Stimulated activated CD4-positive, alpha-beta T cell treated with anti-CD3 and anti-CD28 coated beads, Interleukin-12 subunit alpha, Interleukin-12 subunit beta, amount 100 ng/mL, for 24 hours (primary cell): ENCODE measurements around the gene TNRC6C.
"Not testable (repeated sequence)": the region's sequence is repeated elsewhere in the genome, so short reads cannot be mapped to it uniquely, and the experiment has no call there.

Source experiments
- DNase-seq, 2 experiments: peaks; one replicate each; pipeline ENCODE4 v3.0.0-alpha.2; 2020; ENCODE audit warnings: low read depth in 2 of 2

TNRC6C gene

DNA sequence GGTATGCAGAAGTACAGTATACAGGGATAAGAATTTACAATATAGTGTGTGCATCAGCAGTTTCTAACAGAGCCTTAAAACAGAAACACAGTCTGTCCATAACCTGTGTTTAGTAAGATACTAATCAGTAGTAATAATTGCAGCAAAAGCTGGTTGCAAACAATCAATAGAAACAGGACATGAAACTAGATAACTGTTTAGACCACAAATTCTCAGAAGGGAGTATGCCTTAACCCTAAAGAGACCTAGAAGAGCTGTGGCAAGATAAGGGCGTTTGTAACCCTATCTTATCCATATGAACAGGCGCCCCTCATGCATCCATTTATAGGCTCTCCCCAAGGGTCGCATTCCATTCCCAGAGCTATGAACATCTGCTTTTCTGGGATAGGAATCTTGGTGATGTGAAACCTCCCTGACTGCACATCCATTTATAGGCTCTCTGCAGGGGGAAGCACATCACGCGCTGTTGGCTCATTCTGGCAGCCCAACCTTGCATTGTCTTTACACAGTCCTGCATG is 123.9 kb downstream of the TNRC6C start:
- not testable (repeated sequence) for DNase-seq

DNA sequence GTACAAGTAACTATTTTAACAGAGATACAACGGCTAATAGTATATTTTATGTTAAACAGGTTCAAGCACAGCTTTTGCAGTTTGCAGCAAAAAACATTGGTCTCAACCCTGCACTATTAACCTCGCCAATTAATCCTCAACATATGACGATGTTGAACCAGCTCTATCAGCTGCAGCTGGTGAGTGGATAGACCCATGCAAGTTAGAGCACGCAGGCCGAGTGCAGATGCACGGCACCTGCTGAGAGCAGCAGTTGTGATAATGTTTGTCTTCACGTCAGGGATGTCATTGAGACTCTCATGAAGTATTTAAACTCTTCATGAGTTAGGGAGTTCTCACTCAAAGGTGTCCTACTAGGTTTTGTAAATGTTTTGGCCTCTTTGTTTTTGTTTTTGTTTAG is 124.5 kb downstream of the TNRC6C start:
- DNase-seq, result no peak

DNA sequence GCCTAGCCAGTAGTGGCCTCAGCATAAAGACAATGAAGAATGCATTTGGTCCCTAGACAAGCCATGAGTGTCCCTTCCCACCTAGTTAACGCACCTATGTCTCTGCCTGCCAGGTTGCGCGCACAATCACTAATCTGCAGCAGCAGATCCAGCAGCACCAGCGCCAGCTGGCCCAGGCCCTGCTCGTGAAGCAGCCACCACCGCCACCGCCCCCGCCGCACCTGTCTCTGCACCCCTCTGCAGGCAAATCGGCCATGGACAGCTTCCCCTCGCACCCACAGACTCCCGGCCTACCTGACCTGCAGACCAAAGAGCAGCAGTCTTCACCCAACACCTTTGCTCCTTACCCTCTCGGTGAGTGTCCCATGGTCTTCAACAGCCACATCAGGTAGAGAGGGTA is 128.2 kb downstream of the TNRC6C start:
- DNase-seq, result no peak

DNA sequence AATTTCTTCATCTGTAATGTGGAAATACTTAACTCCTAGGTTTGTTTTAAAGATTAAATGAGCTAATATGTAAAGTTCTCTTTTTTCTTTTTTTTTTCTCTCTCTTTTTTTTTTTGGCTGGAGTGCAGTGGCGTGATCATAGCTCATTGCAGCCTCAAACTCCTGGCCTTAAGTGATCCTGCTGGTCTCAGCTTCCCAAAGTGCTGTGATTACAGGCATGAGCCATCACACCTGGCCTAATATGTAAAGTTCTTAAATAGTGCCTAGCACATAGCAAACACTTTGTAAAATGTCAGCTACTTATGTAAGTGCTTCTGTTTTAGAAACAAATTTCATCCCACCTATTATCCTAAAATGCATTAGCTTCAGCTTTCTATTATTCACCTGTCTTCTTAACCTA is 130.0 kb downstream of the TNRC6C start:
- DNase-seq, result no peak

DNA sequence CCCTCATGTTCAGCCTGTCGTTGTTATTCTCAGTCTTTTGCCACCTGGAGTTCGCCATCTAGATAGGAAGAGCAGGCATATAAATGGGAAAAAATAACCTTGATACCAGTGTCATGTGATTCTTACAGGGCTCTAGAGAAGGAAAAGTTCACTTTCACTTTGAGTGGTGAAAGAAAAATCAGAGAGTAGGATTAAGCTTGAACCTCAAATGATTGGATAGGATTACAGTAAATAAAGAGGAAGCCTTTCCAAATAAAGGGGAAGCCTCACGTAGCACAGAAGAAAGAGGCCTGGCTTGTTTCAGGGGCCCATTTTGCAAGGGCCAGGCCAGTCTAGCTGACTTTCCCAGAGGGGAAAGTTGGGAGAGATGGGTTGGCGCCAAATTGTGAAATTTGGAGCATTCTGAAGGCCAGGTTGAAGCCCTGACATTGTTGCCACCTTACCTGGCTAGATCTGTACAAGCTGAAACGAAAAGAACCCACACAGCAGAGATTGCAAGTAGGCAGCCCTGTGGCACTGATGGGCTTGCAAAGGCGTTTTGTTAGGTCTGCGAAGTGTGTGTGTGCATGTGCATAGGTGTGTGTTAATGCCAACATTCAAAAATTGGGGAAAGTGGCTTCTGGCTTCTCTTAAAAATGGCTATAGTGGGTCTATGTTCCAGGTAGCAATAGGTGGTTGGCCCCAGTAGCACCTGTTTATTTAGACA is 131.2 kb downstream of the TNRC6C start:
- no peak for DNase-seq

DNA sequence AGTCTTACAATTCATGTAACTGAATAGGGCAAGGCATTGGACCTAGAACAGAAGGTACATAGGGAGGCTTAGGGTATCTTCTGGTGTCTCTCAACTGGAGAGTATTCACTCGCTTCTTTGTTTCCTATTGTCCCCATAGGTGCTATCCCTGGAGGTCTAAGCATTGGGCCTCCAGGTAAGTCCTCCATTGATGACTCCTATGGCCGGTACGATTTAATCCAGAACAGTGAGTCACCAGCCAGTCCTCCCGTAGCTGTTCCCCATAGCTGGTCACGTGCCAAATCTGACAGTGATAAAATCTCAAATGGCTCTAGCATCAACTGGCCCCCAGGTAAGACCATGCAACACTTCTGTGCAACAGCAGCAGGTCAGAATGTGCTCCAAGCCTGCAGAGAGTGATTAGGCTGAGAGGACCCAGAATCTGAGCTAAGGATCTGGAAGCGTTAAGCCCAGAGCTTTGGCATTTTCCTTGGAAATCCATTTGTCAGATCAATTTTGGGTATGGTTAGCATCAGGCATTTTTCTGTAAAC is 134.4 kb downstream of the TNRC6C start:
- DNase-seq, result no peak

DNA sequence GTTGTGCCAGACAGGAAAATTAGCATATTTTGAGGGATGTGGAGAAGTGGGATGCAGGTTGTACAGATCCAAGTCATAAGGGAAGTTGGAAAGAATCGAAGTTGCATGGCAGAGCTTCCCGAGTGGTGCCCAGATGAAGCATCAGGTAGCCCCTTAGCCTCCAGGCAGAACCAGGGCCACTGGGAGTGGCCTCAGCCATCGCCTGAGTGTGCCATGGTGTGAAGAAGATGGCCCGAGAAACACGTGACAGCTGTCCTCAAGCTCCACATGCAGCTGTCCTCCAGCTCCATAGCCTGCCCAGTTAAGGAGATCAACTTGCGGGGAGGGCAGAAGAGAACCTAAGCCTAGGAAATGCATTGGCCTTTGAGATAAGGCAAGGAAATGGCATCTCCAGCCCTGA is 136.5 kb downstream of the TNRC6C start:
- DNase-seq, result no peak

DNA sequence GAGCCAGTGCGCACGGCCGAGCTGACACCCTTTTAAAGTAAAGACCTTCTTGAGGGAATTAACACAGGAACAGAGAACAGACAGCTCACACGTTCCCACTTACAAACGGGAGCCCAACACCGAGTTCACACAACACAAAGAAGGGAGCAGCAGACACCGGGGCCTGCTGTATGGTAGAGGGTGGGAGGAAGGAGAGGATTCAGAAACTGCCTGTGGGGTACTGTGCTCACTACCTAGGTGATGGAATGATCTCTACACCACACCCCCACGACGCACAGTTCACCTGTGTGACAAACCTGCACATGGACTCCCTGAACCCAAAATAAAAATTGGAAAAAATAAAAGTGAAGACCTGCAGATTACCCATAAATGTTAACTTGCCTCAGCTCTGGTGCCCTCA is 137.6 kb downstream of the TNRC6C start:
- no peak for DNase-seq

DNA sequence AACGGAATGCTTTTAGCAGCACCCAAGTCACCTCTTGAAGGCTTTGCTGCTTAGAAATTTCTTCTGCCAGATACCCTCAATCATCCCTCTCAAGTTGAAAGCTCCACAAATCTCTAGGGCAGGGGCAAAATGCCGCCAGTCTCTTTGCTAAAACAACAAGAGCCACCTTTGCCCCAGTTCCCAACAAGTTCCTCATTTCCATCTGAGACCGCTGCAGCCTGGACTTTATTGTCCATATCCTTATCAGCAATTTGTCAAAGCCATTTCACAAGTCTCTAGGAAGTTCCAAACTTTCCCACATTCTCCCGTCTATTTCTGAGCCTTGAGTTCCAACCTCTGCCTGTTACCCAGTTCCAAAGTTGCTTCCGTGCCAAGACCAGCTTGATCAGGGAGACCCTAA is 142.6 kb downstream of the TNRC6C start:
- no peak for DNase-seq

DNA sequence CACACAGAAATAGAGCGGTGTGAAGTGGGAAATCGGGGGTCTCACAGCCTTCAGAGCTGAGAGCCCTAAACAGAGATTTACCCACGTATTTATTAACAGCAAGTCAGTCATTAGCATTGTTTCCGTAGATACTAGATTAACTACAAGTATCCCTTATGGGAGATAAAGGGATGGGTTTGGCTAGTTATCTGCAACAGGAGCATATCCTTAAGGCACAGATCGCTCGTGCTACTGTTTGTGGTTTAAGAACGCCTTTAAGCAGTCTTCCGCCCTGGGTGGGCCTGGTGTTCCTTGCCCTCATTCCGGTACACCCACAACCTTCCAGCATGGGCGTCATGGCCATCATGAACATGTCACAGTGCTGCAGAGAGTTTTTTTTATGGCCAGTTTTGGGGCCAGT is 143.0 kb downstream of the TNRC6C start:
- no peak for DNase-seq

DNA sequence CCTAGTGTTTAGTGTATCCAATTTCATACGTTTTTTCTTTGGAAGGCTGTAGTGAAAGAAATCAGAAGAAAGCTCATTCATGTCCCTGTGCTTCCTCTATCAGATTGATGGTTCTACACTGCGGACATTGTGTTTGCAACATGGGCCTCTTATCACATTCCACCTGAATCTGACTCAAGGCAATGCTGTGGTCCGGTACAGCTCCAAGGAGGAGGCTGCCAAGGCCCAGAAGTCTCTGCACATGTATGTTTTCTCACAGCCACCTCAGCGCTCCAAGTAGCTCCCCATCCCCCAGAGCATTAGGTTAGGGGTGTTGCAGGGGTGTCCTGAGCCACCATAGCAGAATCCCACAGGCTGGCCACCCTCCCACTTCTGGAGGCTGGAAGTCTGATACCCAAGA is 144.8 kb downstream of the TNRC6C start:
- DNase-seq, result no peak

DNA sequence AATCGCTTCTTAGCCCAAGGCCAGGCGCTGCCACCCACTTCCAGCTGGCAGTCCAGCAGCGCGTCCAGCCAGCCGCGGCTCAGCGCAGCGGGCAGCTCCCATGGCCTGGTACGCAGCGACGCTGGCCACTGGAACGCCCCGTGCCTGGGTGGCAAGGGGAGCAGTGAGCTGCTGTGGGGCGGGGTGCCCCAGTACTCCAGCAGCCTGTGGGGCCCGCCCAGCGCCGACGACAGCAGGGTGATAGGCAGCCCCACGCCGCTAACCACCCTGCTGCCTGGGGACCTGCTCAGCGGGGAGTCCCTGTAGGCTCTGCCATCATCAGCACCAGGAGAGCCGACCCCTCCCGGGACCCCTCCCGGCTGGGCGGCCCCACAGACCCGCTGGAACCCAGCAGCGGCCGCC is 146.0 kb downstream of the TNRC6C start:
- DNase-seq, result no peak

DNA sequence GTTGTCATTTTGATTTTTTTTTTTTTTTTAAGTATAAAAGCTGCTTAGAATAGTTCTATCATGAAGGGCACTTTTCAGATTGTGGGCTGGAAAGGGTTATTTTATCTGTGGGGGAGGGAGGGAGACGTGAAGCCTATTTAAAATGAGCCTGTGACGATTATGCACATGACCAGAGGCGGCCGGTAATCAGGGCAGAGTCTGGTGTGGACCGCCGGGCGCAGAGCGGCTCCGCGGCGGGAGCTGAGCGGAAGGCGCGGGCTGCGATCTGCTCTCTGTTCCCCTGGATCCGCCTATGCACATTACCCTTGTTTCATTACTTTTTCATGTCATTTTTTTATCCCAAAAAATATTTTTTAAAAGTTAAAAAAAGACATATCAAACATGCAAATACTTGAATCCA is 146.6 kb downstream of the TNRC6C start:
- DNase-seq, result no peak

DNA sequence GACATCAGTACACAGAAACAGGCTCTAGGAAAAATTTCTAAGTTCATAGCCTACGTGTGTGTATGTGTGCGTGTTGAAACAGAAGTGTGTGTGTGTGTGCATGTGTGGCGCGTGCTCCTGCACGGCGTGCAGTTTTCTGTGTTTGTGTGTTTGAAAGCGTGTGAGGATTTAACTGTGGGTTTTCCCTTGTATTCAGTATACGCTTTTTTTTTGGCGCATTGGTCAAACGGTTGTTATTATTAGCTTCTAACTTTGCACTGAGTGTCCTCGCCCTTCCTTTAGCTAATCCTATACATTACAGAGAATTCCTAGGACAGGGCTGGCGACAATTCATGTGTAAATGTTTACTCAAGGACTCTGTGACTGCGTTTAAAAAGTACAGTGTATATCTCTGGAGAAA is 147.0 kb downstream of the TNRC6C start:
- DNase-seq, result no peak

DNA sequence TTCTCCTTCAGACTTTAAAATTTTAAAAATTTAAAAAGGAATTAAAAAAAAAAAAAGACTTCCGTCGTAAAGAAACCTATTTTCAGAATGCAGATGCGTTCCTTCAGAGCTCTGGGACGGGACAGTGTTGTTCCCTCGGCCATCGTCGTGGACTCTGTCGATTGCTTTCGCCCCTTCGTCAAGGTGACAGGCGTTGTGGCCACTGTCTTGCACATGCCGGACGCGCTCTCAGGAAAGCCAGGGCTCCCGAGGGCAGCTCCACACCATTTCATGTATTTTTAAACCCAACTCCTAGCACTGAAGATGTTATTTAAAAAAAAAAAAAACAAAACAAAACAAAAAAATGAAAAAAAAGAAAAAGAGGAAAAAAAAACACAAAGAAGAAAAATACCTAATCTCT is 147.7 kb downstream of the TNRC6C start:
- no peak for DNase-seq

DNA sequence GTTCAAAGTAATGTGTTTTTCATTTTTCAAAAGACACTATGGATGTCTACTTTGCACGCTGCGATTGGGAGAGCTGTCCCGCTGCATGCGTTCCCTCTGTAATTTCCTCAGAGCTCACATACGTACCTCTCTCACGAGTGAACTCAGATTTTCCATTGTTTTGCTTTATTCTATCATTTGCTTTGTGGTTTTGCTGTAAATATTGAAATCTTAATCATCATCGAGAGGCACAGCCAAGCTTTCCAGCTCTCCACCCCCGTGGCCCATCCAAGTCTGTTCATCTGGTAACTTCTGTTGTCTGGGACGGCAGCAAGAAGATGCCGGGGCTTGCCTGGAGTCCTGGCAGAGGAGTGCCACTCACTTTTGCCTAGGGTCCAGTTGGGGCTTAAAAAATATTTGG is 149.0 kb downstream of the TNRC6C start:
- no peak for DNase-seq

DNA sequence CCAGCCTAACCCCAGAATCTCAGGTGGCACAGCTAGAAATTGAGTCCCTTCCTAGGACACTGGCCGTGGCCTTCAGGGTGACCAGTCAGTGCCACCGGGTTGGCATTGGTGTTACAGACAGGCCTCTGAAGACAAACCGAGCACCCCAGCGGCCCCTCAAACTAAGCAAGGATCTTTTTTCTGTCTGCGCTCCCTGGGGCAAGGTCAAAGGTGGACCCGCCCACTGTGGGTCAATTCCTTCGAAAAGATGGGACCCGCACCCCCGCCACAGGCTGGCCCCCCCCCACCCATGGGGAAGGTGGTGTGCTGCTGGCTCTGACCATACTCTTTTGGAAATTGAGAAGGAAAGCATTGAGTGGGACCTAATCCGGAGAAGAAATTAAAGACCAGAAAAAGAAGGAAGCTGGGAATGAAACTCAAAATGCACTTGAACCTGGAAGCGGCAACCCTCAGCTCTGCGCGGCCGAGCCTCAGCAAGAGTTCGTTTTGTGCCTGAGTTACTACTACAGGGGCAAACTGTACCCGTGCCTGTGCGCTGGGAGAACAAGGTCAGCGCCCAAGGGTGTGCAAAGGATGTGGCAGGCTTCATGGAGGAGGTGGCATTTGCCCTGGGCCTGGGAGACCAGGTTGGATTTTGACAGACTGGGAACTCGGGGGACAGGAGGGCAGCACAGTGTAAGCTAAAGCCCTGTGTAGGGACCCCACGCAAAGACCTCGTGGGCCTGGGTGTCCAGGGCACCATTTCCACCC is 149.6 kb downstream of the TNRC6C start:
- DNase-seq, result no peak

DNA sequence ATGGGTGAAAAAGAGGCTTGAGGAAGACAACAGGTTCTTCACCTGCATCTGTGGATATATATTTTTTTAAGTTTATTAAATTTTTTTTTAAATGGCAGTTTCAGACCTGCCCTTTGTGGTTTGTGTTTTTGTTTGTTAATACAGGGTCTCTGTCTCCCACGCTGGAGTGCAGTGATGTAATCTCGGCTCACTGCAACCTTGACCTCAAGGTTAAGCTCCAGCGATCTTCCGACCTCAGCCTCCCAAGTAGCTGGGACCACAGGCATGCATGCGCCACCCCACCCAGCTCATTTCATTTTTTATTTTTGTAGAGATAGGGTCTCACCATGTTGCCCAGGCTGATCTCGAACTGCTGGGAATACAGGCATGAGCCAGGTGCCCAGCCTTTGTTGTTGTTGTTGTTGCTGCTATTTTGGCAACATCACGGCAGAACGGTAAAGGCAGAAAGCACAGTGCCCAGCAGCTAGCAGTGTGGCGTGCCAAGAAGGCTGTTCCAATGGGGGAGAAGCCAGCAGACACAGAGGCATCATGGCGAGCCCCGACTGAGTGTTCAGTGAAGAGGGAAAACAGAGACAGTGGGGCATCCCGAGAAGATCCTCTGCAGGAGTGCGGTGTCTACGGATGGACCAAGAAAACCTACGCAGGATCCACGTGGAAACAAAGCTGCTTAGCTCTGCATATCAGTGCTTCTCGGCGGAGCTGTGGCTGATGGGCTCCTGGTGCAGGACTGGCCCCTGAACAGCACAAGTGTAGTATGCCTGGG is 150.4 kb downstream of the TNRC6C start:
- DNase-seq, result no peak

DNA sequence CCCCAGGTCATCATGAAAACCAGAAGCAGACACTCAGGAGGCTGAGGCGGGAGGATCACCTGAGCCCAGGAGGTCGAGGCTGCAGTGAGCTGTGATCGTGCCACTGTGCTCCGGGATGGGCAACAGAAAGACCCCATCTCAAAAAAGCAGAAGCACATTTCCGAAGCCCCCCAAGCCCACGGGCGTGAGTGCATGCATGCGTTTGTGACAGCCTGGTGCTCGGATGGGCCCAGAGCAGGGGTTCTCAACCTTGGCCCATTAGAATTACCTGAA is 150.9 kb downstream of the TNRC6C start:
- DNase-seq, result no peak

DNA sequence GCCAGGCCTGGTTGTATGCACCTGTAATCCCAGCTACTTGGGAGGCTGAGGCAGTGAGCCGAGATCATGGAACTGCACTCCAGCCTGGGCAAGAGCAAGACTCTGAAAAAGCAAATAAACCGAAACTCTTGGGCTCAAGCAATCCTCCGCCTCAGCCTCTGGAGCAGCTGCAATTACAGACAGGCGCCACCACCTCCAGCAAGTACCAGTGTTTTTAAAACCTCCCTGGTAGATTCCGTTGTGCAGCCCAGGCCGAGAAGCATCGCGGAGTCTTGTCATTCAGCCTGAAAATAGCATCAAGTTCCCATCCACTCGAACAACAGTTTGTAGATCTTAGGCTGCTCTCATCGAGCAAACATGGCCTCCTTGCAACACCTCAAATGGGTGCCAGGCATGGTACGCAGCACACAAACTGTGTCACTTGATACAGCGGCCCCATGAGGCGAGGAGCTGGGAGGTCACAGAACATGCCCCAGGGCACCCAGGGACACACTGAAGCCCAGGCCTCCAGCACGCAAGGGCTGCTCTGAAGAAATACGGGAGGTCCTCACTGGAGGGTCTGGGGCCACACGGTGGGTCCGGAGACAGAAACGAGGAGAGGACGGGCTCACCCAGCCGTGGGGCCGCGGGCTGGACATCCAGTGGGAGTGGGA is 152.0 kb downstream of the TNRC6C start:
- DNase-seq, result no peak

DNA sequence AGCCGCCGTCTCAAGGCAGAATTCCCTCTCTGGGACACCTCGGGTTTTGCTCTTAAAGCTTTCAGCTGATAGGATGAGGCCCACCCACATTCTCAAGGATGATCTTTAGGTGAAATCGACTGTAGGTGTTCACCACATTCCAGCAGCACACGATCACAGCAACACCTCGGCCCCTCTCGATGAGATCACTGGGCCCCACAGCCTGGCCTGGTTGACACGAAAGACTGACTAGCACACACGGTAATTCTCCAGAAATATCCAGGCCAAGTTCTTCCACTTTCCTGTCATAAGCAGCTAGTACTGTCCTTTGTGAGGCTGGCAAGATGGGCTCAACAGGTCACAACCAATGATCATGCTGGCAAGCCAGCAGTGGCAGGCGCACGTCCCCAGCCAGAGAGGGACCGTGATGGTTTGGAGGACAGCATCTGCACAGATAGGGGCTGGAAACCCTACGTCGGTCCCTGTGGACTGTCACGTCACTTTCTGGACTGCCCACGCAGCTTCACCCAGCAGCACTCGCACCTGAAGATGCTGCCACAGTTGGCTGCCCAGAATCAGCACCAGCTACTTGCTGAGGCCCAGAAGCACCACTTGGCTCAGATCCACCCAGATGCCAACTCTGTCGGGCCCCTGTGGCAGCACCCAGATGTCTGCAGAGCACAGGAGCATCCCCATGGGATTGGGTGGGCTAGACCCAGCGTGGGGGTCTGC is 152.7 kb downstream of the TNRC6C start:
- no peak for DNase-seq
